H1 (cell line): ENCODE measurements around the gene CCNK. TPM values are rescaled to one million over a fixed set of nuclear protein-coding genes. Genes with fewer than 3 reads are reported as not detected.

Source experiments
- CTCF ChIA-PET: fragments of 300-600 bp; sonication (Branson Sonifier 250); formaldehyde crosslinking; loops from one replicate; lab custom pipeline; 2021; ENCODE audit not compliant: partially characterized antibody; lab: Charles Lee
- POLR2A ChIA-PET: fragments of 300-600 bp; sonication (Branson Sonifier 250); formaldehyde crosslinking; loops from one replicate; lab custom pipeline; 2021; ENCODE audit warnings: inconsistent platforms; ENCODE audit not compliant: partially characterized antibody; lab: Charles Lee
- DNase-seq, 2 experiments: peaks; one replicate each; pipeline versions ENCODE4 v3.0.0 to v3.0.0-alpha.2; 2010 to 2022; ENCODE audit warnings: low spot score in 2 of 2, low read depth in 1 of 2, mixed read lengths in 1 of 2
- FAIRE-seq: peaks from 2 replicates; lab custom pipeline; 2011; peaks lifted over from hg19 to GRCh38; lab: Jason Lieb, UNC
- H2AFZ ChIP-seq: 2 replicates; pipeline ENCODE4 v1.8.1; 2012; ENCODE audit warnings: low read length, inconsistent platforms
- H2AK5ac ChIP-seq: 2 replicates; pipeline ENCODE4 v1.6.1; 2013; ENCODE audit warnings: low read depth, low read length
- H2BK120ac ChIP-seq: replicated peaks from 2 replicates; pipeline ENCODE3; 2013; ENCODE audit warnings: low read depth, low read length, inconsistent platforms
- H2BK12ac ChIP-seq: 2 replicates; pipeline ENCODE4 v1.6.1; 2013; ENCODE audit warnings: low read depth, low read length
- H2BK15ac ChIP-seq: 2 replicates; pipeline ENCODE4 v1.6.1; 2013; ENCODE audit warnings: low read length
- H2BK20ac ChIP-seq: 2 replicates; pipeline ENCODE4 v1.6.1; 2013; ENCODE audit warnings: low read length
- H2BK5ac ChIP-seq: 2 replicates; pipeline ENCODE4 v1.6.1; 2013; ENCODE audit warnings: low read depth, low read length
- H3K14ac ChIP-seq: 2 replicates; pipeline ENCODE4 v1.6.1; 2013; ENCODE audit warnings: inconsistent platforms; ENCODE audit not compliant: insufficient read length
- H3K18ac ChIP-seq: 2 replicates; pipeline ENCODE4 v1.6.1; 2013; ENCODE audit warnings: low read length; ENCODE audit errors: extremely low read depth
- H3K23ac ChIP-seq: 2 replicates; pipeline ENCODE4 v1.6.1; 2013; ENCODE audit warnings: inconsistent platforms; ENCODE audit not compliant: insufficient read length
- H3K23me2 ChIP-seq: 2 replicates; pipeline ENCODE4 v1.6.1; 2013; ENCODE audit warnings: low read depth, low read length
- H3K27ac ChIP-seq: 2 replicates; pipeline ENCODE4 v1.6.1; 2011; ENCODE audit warnings: low read depth, low read length, inconsistent platforms
- H3K27me3 ChIP-seq, 4 experiments: replicated peaks in 1 of 4; 1 replicate in 1 of 4; 2 replicates in 3 of 4; pipeline versions ENCODE4 v1.6.1 to v1.8.1; 2011 to 2013; ENCODE audit warnings: low read length in 3 of 4, mild to moderate bottlenecking in 3 of 4, inconsistent platforms in 2 of 4, mixed read lengths in 2 of 4, moderate library complexity in 1 of 4; ENCODE audit not compliant: control insufficient read depth in 3 of 4, insufficient read depth in 3 of 4; ENCODE audit errors: extremely low read depth in 1 of 4
- H3K36me3 ChIP-seq, 4 experiments: 2 replicates each; pipeline versions ENCODE4 v1.6.1 to v1.8.1; 2011 to 2013; ENCODE audit warnings: mild to moderate bottlenecking in 4 of 4, low read length in 3 of 4, moderate library complexity in 2 of 4, control low read depth in 1 of 4, inconsistent platforms in 1 of 4; ENCODE audit not compliant: insufficient read depth in 4 of 4, control insufficient read depth in 2 of 4
- H3K4ac ChIP-seq: replicated peaks from 2 replicates; pipeline ENCODE3; 2013; ENCODE audit warnings: low read length, low read depth, mixed read lengths, inconsistent platforms; ENCODE audit not compliant: insufficient read length
- H3K4me1 ChIP-seq, 4 experiments: replicated peaks in 1 of 4; 1 replicate in 1 of 4; 2 replicates in 3 of 4; pipeline versions ENCODE4 v1.6.1 to v1.8.1; 2011 to 2013; ENCODE audit warnings: low read length in 3 of 4, inconsistent platforms in 2 of 4, mixed read lengths in 1 of 4; ENCODE audit not compliant: insufficient read depth in 4 of 4, control insufficient read depth in 3 of 4
- H3K4me2 ChIP-seq, 2 experiments: 2 replicates each; pipeline versions ENCODE4 v1.6.1 to v1.8.1; 2011 to 2013; ENCODE audit warnings: low read depth in 2 of 2, low read length in 2 of 2, control low read depth in 1 of 2, inconsistent platforms in 1 of 2, mild to moderate bottlenecking in 1 of 2; ENCODE audit not compliant: insufficient read depth in 1 of 2
- H3K4me3 ChIP-seq, 4 experiments: fragments of 200-600, 300-600 bp in 1 of 4; sonication (generic), shearing (Covaris generic), sonication (Bioruptor Twin) in 1 of 4; 2 replicates each; pipeline versions ENCODE4 v1.5.1 to v1.8.1; 2011 to 2016; ENCODE audit warnings: low read length in 4 of 4, low read depth in 3 of 4, control low read depth in 2 of 4, inconsistent platforms in 2 of 4, mild to moderate bottlenecking in 2 of 4, mixed read lengths in 1 of 4, moderate library complexity in 1 of 4; ENCODE audit not compliant: insufficient read depth in 2 of 4; ENCODE audit errors: extremely low read depth in 1 of 4
- H3K56ac ChIP-seq: replicated peaks from 2 replicates; pipeline ENCODE3; 2013; ENCODE audit warnings: low read depth, mild to moderate bottlenecking, mixed read lengths, low read length, inconsistent platforms; ENCODE audit not compliant: insufficient read length
- H3K79me1 ChIP-seq: 2 replicates; pipeline ENCODE4 v1.6.1; 2013; ENCODE audit warnings: low read depth, low read length, control low read depth
- H3K79me2 ChIP-seq, 2 experiments: 2 replicates each; pipeline versions ENCODE4 v1.6.1 to v1.8.1; 2012 to 2013; ENCODE audit warnings: low read length in 2 of 2, mild to moderate bottlenecking in 2 of 2, inconsistent platforms in 1 of 2; ENCODE audit not compliant: insufficient read depth in 2 of 2, control insufficient read depth in 1 of 2
- H3K9ac ChIP-seq, 4 experiments: replicated peaks in 1 of 4; 1 replicate in 1 of 4; 2 replicates in 3 of 4; pipeline versions ENCODE4 v1.6.1 to v1.8.1; 2011 to 2013; ENCODE audit warnings: low read depth in 3 of 4, low read length in 3 of 4, control low read depth in 2 of 4, mild to moderate bottlenecking in 2 of 4, moderate library complexity in 2 of 4, inconsistent platforms in 1 of 4; ENCODE audit errors: extremely low read depth in 1 of 4
- H3K9me3 ChIP-seq, 2 experiments: 2 replicates each; pipeline versions ENCODE4 v1.6.1 to v1.8.1; 2012 to 2013; ENCODE audit warnings: mild to moderate bottlenecking in 2 of 2, moderate library complexity in 2 of 2, control low read depth in 1 of 2, inconsistent platforms in 1 of 2, low read depth in 1 of 2, low read length in 1 of 2, mixed read lengths in 1 of 2; ENCODE audit not compliant: insufficient read depth in 2 of 2
- H4K20me1 ChIP-seq, 2 experiments: replicated peaks in 1 of 2; 2 replicates each; pipeline versions ENCODE3 to v1.8.1; 2011 to 2013; ENCODE audit warnings: inconsistent platforms in 2 of 2, low read length in 2 of 2, mild to moderate bottlenecking in 1 of 2; ENCODE audit not compliant: insufficient read depth in 2 of 2, control insufficient read depth in 1 of 2
- H4K5ac ChIP-seq: 2 replicates; pipeline ENCODE4 v1.6.1; 2013; ENCODE audit warnings: low read length, low read depth, mixed read lengths, inconsistent platforms; ENCODE audit not compliant: insufficient read length
- H4K8ac ChIP-seq: 2 replicates; pipeline ENCODE4 v1.8.0; 2013; ENCODE audit warnings: mild to moderate bottlenecking, moderate library complexity, low read length, inconsistent platforms; ENCODE audit not compliant: insufficient read depth; ENCODE audit errors: extremely low read depth
- H4K91ac ChIP-seq: replicated peaks from 2 replicates; pipeline ENCODE3; 2013; ENCODE audit warnings: low read length, mixed read lengths, inconsistent platforms; ENCODE audit not compliant: insufficient read length
- GABPA ChIP-seq: IDR thresholded peaks from 2 replicates; pipeline ENCODE4 v1.6.1; 2011; ENCODE audit warnings: mild to moderate bottlenecking, low read length, moderate library complexity, borderline replicate concordance; ENCODE audit not compliant: insufficient read depth
- WGBS, 2 experiments: shearing (Covaris generic) in 1 of 2; methylation state at CpG; one replicate each; pipeline versions ENCODE4 v1.1.6 to v1.1.7; 2013 to 2015; ENCODE audit warnings: low lambda C conversion rate in 2 of 2, mixed read lengths in 2 of 2, inconsistent platforms in 1 of 2, low coverage in 1 of 2, missing lambda C conversion rate in 1 of 2; ENCODE audit not compliant: insufficient replicate concordance in 2 of 2, insufficient coverage in 1 of 2, insufficient read length in 1 of 2; ENCODE audit errors: extremely low coverage in 1 of 2, missing lambda C conversion rate in 1 of 2; 5-methylcytosine and 5-hydroxymethylcytosine counted together
- polyA plus RNA-seq, 7 experiments: library from polyadenylated mRNA; depleted of rRNA in 3 of 7; stranded (reverse) in 5 of 7; unstranded in 2 of 7; fragments of >200 nt in 5 of 7; fragments of 200-250 nt in 2 of 7; gene quantifications; 1 replicate in 5 of 7; 2 replicates in 1 of 7; 4 replicates in 1 of 7; pipeline versions ENCODE4 v1.2.1 to v1.2.3, GENCODE V29; 2011 to 2013; ENCODE audit warnings: missing spikeins in 2 of 7, mixed read lengths in 2 of 7
- total RNA-seq: library from RNA; stranded (reverse); fragmentation: NEBNext Ultra II Directional; extraction: Animal tissue kit (Norgen Biotek cat#: 25700); gene quantifications from 2 replicates; pipeline ENCODE4 v1.2.1, GENCODE V29; 2021

CCNK gene
- total and polyA plus RNA-seq, 2 of the 8 experiments (the other 6 are each of a cell fraction or from before 2014, with no cell fraction given), result 10.7 to 82.7 TPM

GRCh38 chr14:99512571-99513182 is 31.5 kb downstream of the CCNK start:
- Histone ChIP-seq H3K56ac (no peak overlapping the region), H2BK120ac (no peak overlapping the region), H4K8ac (no peak overlapping the region), H3K4me2 (no peak overlapping the region), H3K4me3 (no peak overlapping the region), H4K5ac (no peak overlapping the region), H3K9ac (no peak overlapping the region), H3K27me3 (no peaks in the 10 kb centered on the region; a peak in 1 of 7 replicates), H3K9me3 (no peaks in the 10 kb centered on the region), H3K18ac (no peak overlapping the region), H2BK5ac (no peak overlapping the region), H2AK5ac (no peak overlapping the region), H3K27ac (no peak overlapping the region), H4K20me1 (peaks cover 7 to 10% of the 10 kb centered on the region in 2 experiments), H3K4me1 (peaks cover 0 to 9% (median 3%) of the 10 kb centered on the region in 4 experiments; a peak in 3 of 7 replicates), H3K23ac (no peak overlapping the region), H3K79me2 (no peaks in the 10 kb centered on the region), H2BK15ac (no peak overlapping the region), H2BK20ac (no peak overlapping the region), H2AFZ (no peak overlapping the region), H3K14ac (no peak overlapping the region), H2BK12ac (no peak overlapping the region), H3K23me2 (no peaks in the 10 kb centered on the region), H3K36me3 (peaks cover 8 to 28% (median 13%) of the 10 kb centered on the region in 4 experiments), H3K4ac (no peak overlapping the region), H3K79me1 (no peaks in the 10 kb centered on the region; the same call in none of the 2 replicates), H4K91ac (no peak overlapping the region)
- POLR2A ChIA-PET, result interaction anchor here (1.7 to 2.1 kb wide), 2 partner anchors 91 to 110 kb away, joined by 4 to 5 read pairs; partner anchors contain the start of gene CCDC85C
- WGBS, 2 experiments, result 92% methylated on average over 16 of the region's 16 CpGs; no CpG with 5 or more reads in 1 of the 2 experiments
- FAIRE-seq (no peak), DNase-seq (no peak)
- CTCF ChIA-PET, result interaction anchor here (0.7 to 2.3 kb wide), 9 partner anchors 9 to 116 kb away, joined by 3 to 17 read pairs (median 4); no protein-coding TSS in a partner anchor
- TF ChIP-seq GABPA, result no peak
